GM06990 (cell line): Measurements from ENCODE around the gene CHRNA9.

Experiments
- DNase-seq: peaks from one replicate; pipeline ENCODE4 v3.0.0-alpha.2; 2011; ENCODE audit not compliant: insufficient read length; ENCODE audit errors: extremely low read depth
- H3K27me3 ChIP-seq: replicated peaks from 2 replicates; pipeline ENCODE4 v1.6.0; 2011; ENCODE audit warnings: low read length; ENCODE audit not compliant: control insufficient read depth, insufficient read depth
- H3K36me3 ChIP-seq: 2 replicates; pipeline ENCODE4 v1.5.1; 2011; ENCODE audit warnings: low read length; ENCODE audit not compliant: control insufficient read depth, insufficient read depth
- H3K4me3 ChIP-seq: replicated peaks from 2 replicates; pipeline ENCODE4 v1.5.1; 2011; ENCODE audit warnings: low read depth, mild to moderate bottlenecking, control low read depth, low read length
- TF ChIP-seq, protein P1 (sequence below): IDR thresholded peaks from 2 replicates; pipeline ENCODE4 v1.5.1; 2011; ENCODE audit warnings: low read length, control low read depth, mild to moderate bottlenecking, inconsistent platforms; ENCODE audit not compliant: insufficient read depth, poor library complexity, severe bottlenecking

CHRNA9 gene

GRCh38 chr4:40361338-40361737, 26.2 kb downstream of the CHRNA9 start:
- DNase-seq = no peak
- H3K36me3 ChIP-seq = no peaks in the 10 kb centered on the region
- H3K27me3 ChIP-seq = no peaks in the 10 kb centered on the region
- TF ChIP-seq, protein P1, sequence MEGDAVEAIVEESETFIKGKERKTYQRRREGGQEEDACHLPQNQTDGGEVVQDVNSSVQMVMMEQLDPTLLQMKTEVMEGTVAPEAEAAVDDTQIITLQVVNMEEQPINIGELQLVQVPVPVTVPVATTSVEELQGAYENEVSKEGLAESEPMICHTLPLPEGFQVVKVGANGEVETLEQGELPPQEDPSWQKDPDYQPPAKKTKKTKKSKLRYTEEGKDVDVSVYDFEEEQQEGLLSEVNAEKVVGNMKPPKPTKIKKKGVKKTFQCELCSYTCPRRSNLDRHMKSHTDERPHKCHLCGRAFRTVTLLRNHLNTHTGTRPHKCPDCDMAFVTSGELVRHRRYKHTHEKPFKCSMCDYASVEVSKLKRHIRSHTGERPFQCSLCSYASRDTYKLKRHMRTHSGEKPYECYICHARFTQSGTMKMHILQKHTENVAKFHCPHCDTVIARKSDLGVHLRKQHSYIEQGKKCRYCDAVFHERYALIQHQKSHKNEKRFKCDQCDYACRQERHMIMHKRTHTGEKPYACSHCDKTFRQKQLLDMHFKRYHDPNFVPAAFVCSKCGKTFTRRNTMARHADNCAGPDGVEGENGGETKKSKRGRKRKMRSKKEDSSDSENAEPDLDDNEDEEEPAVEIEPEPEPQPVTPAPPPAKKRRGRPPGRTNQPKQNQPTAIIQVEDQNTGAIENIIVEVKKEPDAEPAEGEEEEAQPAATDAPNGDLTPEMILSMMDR = no peak
- H3K4me3 ChIP-seq = no peak overlapping the region

DNA sequence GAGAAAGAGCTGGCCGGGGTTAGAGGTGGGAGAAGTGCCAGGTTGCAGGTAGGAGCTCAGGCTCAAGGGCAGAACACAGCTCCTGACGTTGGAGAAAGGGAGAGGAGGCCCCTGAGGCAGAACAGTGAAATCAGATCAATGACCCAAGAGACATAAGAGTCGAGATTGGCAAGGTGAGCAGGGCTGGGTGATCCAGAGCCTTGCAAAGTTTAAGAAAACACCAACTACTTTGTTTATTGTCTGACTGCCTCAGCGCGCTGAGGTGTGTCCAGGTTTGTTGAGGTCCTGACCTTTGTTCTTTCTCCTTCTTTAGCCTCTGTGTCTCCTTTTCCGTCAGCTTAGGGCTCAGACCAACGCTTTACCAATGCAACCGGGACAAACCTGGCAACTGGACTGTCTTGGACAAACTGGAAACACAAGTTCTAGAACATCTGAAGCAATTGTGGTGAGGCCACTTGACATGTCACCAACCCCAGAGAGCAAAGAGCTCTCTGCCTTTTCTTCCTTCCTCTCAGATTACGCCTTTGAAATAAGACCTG, 28.3 kb downstream of the CHRNA9 start:
- no peak overlapping the region for H3K4me3 ChIP-seq
- H3K27me3 ChIP-seq = no peaks in the 10 kb centered on the region
- no peaks in the 10 kb centered on the region for H3K36me3 ChIP-seq
- TF ChIP-seq, protein P1 = no peak
- DNase-seq = no peak

GRCh38 chr4:40363945-40364344, 28.8 kb downstream of the CHRNA9 start:
- DNase-seq = no peak
- no peaks in the 10 kb centered on the region for H3K36me3 ChIP-seq
- no peak overlapping the region for H3K4me3 ChIP-seq
- H3K27me3 ChIP-seq = no peaks in the 10 kb centered on the region
- TF ChIP-seq, protein P1 = no peak

DNA sequence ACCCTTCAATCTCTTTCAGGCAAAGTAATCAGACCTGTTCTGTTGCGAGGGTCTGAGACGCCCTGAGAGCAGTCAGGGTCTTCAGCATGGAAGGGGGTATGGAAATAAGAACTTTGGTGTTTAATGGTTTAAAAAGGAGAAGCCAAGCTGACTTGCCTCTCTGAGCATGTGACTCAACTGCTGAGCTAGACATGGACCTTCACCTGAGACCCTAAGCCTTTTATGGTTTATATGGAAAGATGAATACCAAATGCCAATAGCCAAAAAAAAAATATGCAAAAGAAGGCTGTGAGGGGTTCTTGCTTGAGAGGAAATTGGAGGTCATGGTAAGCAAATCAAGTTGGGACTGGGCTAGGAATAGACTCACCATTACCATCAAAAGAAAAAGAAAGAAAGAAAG, 30.6 kb downstream of the CHRNA9 start:
- Histone ChIP-seq H3K4me3 (no peak overlapping the region), H3K27me3 (no peaks in the 10 kb centered on the region), H3K36me3 (no peaks in the 10 kb centered on the region)
- no peak for DNase-seq
- TF ChIP-seq, protein P1 = no peak

DNA sequence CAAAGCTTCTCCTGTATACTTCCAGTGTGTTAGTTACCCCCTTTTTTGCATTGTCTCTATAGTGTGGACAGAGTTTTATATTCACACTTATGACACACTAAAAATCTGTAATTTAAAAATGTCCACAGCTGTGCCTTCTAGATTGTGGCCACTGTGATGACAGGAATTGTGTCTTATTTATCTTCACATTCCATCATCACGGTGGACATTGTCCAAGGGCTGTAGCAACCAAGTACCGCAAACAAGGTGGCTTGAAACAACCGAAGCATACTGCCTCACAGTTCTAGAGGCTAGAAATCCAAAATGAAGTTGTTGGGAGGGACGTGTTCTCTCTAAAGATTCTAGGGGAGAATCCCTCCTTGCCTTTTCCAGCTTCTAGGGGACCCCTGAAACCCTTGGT, 32.3 kb downstream of the CHRNA9 start:
- Histone ChIP-seq H3K27me3 (no peaks in the 10 kb centered on the region), H3K36me3 (no peaks in the 10 kb centered on the region), H3K4me3 (no peak overlapping the region)
- TF ChIP-seq, protein P1 = no peak
- DNase-seq = no peak
